GM12878 (cell line): ENCODE data around the gene GAB1. TPM values are rescaled to one million over a fixed set of nuclear protein-coding genes. Genes with fewer than 3 reads are reported as not detected.

Experiments used
- ATAC-seq: fragments of 200-7000 bp; cut with Tn5 transposase; 3 replicates; pipeline ENCODE4 v1.9.1; 2020; ENCODE audit warnings: mild to moderate bottlenecking, moderate library complexity
- BruUV-seq: library from RNA; stranded (reverse); fragments of 400-500 nt; replicated peaks from 2 replicates; lab custom pipeline; 2021; lab: Mats Ljungman, UMichigan
- CTCF ChIA-PET: fragments of 300-600 bp; sonication (Branson Sonifier 250); formaldehyde crosslinking; extraction: SDS; loops from one replicate; lab custom pipeline; 2021; ENCODE audit warnings: inconsistent platforms; lab: Yijun Ruan, JAX
- POLR2A ChIA-PET: fragments of 350-600 bp; formaldehyde crosslinking; extraction: SDS; loops from one replicate; lab custom pipeline; 2021; ENCODE audit warnings: inconsistent platforms; lab: Charles Lee
- RAD21 ChIA-PET: fragments of 300-600 bp; sonication (Branson Sonifier 250); formaldehyde crosslinking; loops from one replicate; lab custom pipeline; 2023; ENCODE audit warnings: antibody characterized with exemption; ENCODE audit not compliant: unreplicated experiment; lab: Charles Lee
- SMC1A ChIA-PET: fragments of 300-600 bp; sonication (Branson Sonifier 250); formaldehyde crosslinking; loops from one replicate; lab custom pipeline; 2023; ENCODE audit not compliant: unreplicated experiment, uncharacterized antibody; lab: Charles Lee
- DNase-seq: peaks from one replicate; pipeline ENCODE4 v3.0.0-alpha.2; 2011; ENCODE audit warnings: low read depth, low spot score
- FAIRE-seq: peaks from 3 replicates; lab custom pipeline; 2011; peaks lifted over from hg19 to GRCh38; lab: Jason Lieb, UNC
- H2AFZ ChIP-seq: 2 replicates; pipeline ENCODE4 v1.6.0; 2011; ENCODE audit warnings: low read depth, low read length, control low read depth; ENCODE audit not compliant: control insufficient read depth
- H3K27ac ChIP-seq: 2 replicates; pipeline ENCODE4 v1.5.1; 2011; ENCODE audit warnings: control low read depth; ENCODE audit not compliant: control insufficient read depth, insufficient read depth
- H3K27me3 ChIP-seq, 2 experiments: replicated peaks in 1 of 2; 2 replicates each; pipeline versions ENCODE4 v1.6.0 to v1.6.1; 2011; ENCODE audit warnings: low read length in 1 of 2; ENCODE audit not compliant: control insufficient read depth in 2 of 2, insufficient read depth in 2 of 2
- H3K36me3 ChIP-seq, 2 experiments: 2 replicates each; pipeline ENCODE4 v1.5.1; 2011; ENCODE audit warnings: low read length in 1 of 2; ENCODE audit not compliant: control insufficient read depth in 2 of 2, insufficient read depth in 2 of 2
- H3K4me1 ChIP-seq: 2 replicates; pipeline ENCODE4 v1.6.1; 2011; ENCODE audit warnings: mild to moderate bottlenecking, low read length, moderate library complexity, mixed read lengths; ENCODE audit not compliant: control insufficient read depth, insufficient read depth
- H3K4me2 ChIP-seq: 2 replicates; pipeline ENCODE4 v1.6.0; 2011; ENCODE audit warnings: control low read depth; ENCODE audit not compliant: control insufficient read depth, insufficient read depth
- H3K4me3 ChIP-seq: fragments of 200-600 bp; sonication (generic); 2 replicates; pipeline ENCODE4 v1.5.1; 2016
- H3K79me2 ChIP-seq: 2 replicates; pipeline ENCODE4 v1.6.0; 2011; ENCODE audit warnings: low read length; ENCODE audit not compliant: control insufficient read depth, insufficient read depth
- H3K9ac ChIP-seq: 2 replicates; pipeline ENCODE4 v1.8.0; 2011; ENCODE audit warnings: low read length, control low read depth, mixed read lengths; ENCODE audit not compliant: control insufficient read depth, insufficient read depth
- H3K9me3 ChIP-seq: replicated peaks from 3 replicates; pipeline ENCODE4 v1.5.1; 2011; ENCODE audit warnings: mild to moderate bottlenecking, low read length; ENCODE audit not compliant: control insufficient read depth, insufficient read depth
- H4K20me1 ChIP-seq: 2 replicates; pipeline ENCODE4 v1.6.0; 2011; ENCODE audit not compliant: control insufficient read depth, insufficient read depth
- BMI1 ChIP-seq: fragments of 450-650 bp; IDR thresholded peaks from 2 replicates; pipeline ENCODE4 v1.6.1; 2016; ENCODE audit warnings: mild to moderate bottlenecking, moderate library complexity, borderline replicate concordance
- IRF4 ChIP-seq: IDR thresholded peaks from 2 replicates; pipeline ENCODE4 v1.6.1; 2011; ENCODE audit warnings: low read depth, low read length
- MXI1 ChIP-seq: fragments of 150-350 bp; IDR thresholded peaks from 2 replicates; pipeline ENCODE4 v1.6.1; 2011; ENCODE audit warnings: low read depth, mild to moderate bottlenecking, inconsistent platforms, low read length, improper control_type of control experiment
- SPI1 ChIP-seq: IDR thresholded peaks from 2 replicates; pipeline ENCODE4 v1.6.1; 2011; ENCODE audit warnings: low read depth, mild to moderate bottlenecking, low read length, moderate library complexity, borderline replicate concordance; ENCODE audit not compliant: insufficient read depth
- STAT1 ChIP-seq: fragments of 450-650 bp; conservative IDR thresholded peaks from 2 replicates; pipeline ENCODE4 v1.6.1; 2014; ENCODE audit warnings: antibody characterized with exemption, mild to moderate bottlenecking
- WGBS: methylation state at CpG from one replicate; pipeline ENCODE4 v1.1.6; 2016; ENCODE audit warnings: low lambda C conversion rate; ENCODE audit not compliant: insufficient replicate concordance, insufficient coverage; ENCODE audit errors: missing lambda C conversion rate; 5-methylcytosine and 5-hydroxymethylcytosine counted together
- in situ Hi-C: fragments of 300-500 bp; cut with MboI; formaldehyde crosslinking; loops from 9 replicates; pipeline ENCODE4 v1.14.3; 2018; ENCODE audit warnings: mixed read lengths
- intact Hi-C: fragments of 100-400 bp; cut with micrococcal nuclease; formaldehyde crosslinking; loops from one replicate; pipeline ENCODE4 v1.14.2; 2022; ENCODE audit not compliant: unreplicated experiment
- polyA plus RNA-seq, 11 experiments: library from polyadenylated mRNA; depleted of rRNA in 4 of 11; unstranded in 6 of 11; stranded (reverse) in 5 of 11; fragments of >200 nt; fragmentation: Nextera tagmentation in 4 of 11; fragmentation: Illumina TruSeq in 1 of 11; extraction: Ambion mirVana in 4 of 11; extraction: Trizol in 1 of 11; gene quantifications; 1 replicate in 1 of 11; 2 replicates in 10 of 11; pipeline versions ENCODE4 v1.2.1 to v1.2.3, GENCODE V29; 2011 to 2016; ENCODE audit warnings: inconsistent platforms in 2 of 11, missing spikeins in 2 of 11, low read depth in 1 of 11
- total RNA-seq, 4 experiments: library from RNA; depleted of rRNA in 3 of 4; stranded (reverse); fragments of >200 nt in 3 of 4; fragmentation: Illumina TruSeq in 1 of 4; extraction: Trizol in 1 of 4; gene quantifications; 2 replicates each; pipeline versions ENCODE4 v1.2.1 to v1.2.3, GENCODE V29; 2013 to 2021

GAB1 gene
- total and polyA plus RNA-seq, 10 of the 15 experiments (the other 5 are each of a cell fraction or from before 2014, with no cell fraction given) = 0.37 to 5.3 (median 3.2) TPM

DNA sequence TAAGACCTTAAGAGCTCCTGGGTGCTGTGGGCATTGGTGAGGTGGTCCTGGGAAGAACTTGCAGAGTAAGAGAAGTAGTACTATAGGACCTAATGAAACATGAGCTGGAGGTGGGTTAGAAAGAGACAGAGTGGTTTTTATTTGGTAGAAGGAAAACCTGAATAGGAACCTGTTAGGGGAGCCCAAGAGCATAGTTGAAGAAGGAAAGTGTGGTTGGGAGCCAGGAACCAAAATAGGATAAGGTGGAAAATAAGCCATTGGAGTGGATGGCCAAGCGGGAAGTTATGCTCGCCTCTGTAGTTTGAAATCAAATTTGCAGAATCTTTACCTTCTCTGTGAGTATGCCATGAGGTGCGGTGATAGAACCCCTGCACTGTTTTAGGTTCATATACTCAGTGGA, 26.7 kb downstream of the GAB1 start:
- Histone ChIP-seq H4K20me1 (no peaks in the 10 kb centered on the region), H3K27me3 (no peaks in the 10 kb centered on the region), H3K36me3 (no peaks in the 10 kb centered on the region), H3K27ac (no peak overlapping the region), H3K79me2 (no peaks in the 10 kb centered on the region), H3K9ac (no peak overlapping the region), H3K4me3 (no peak overlapping the region), H3K4me1 (peaks cover 13% of the 10 kb centered on the region), H3K4me2 (no peak overlapping the region), H3K9me3 (no peaks in the 10 kb centered on the region), H2AFZ (no peak overlapping the region)
- POLR2A ChIA-PET = no interaction called here
- ATAC-seq (no peak), DNase-seq (no peak), FAIRE-seq (no peak)
- in situ Hi-C loops = no loop called here
- CTCF ChIA-PET = no interaction called here
- SMC1A ChIA-PET = interaction anchor here (0.8 kb wide), 1 partner anchor 14 kb away, joined by 3 read pairs; no protein-coding TSS in a partner anchor
- RAD21 ChIA-PET = interaction anchor here (0.7 to 1.0 kb wide), 2 partner anchors 13 to 43 kb away, joined by 3 read pairs; no protein-coding TSS in a partner anchor
- 76% methylated on average over 3 of the region's 3 CpGs for WGBS
- TF ChIP-seq SPI1 (no peak), BMI1 (no peak), STAT1 (no peak), MXI1 (no peak)
- intact Hi-C loops = no loop called here
- BruUV-seq = no TSS peak

DNA sequence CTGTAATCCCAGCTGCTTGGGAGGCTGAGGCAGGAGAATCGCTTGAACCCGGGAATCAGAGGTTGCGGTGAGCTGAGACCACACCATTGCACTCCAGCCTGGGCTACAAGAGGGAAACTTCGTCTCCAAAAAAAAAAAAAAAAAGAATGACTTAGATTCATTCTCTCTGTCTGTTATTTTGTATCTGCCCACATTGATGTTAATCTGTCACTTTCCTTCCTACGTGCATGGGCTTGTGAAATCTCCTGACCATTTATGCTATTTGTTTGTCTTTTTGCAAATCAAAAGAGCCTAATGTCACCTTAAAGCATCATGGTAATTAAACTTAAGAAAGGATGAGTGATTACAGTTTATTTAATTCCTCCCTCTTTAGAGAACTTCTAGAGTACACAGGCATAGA, 27.4 kb downstream of the GAB1 start:
- SMC1A ChIA-PET = no interaction called here
- no peak overlapping the region for H3K4me3 ChIP-seq
- H3K4me1 ChIP-seq = peaks cover 8% of the 10 kb centered on the region
- no peak overlapping the region for H3K27ac ChIP-seq
- H3K79me2 ChIP-seq = no peaks in the 10 kb centered on the region
- H2AFZ ChIP-seq = no peak overlapping the region
- ATAC-seq (no peak), FAIRE-seq (no peak), DNase-seq (no peak)
- POLR2A ChIA-PET = no interaction called here
- BruUV-seq = no TSS peak
- H4K20me1 ChIP-seq = no peaks in the 10 kb centered on the region
- CTCF ChIA-PET = no interaction called here
- in situ Hi-C loops = no loop called here
- no peaks in the 10 kb centered on the region for H3K9me3 ChIP-seq
- RAD21 ChIA-PET = interaction anchor here (0.7 kb wide), 1 partner anchor 44 kb away, joined by 3 read pairs; no protein-coding TSS in a partner anchor
- no peak overlapping the region for H3K4me2 ChIP-seq
- no peak for TF ChIP-seq IRF4
- no peak overlapping the region for H3K9ac ChIP-seq
- H3K27me3 ChIP-seq = no peaks in the 10 kb centered on the region
- intact Hi-C loops = no loop called here
- no peaks in the 10 kb centered on the region for H3K36me3 ChIP-seq
- 73% methylated on average over 4 of the region's 5 CpGs for WGBS
